Endothelial cell (in vitro differentiated cells): ENCODE results near the gene GOLGA6A. TPM values are rescaled to one million over a fixed set of nuclear protein-coding genes. Genes with fewer than 3 reads are reported as not detected.
"Not testable (repeated sequence)": the region's sequence is repeated elsewhere in the genome, so short reads cannot be mapped to it uniquely, and the experiment has no call there.

Experiments used
- DNase-seq: peaks from one replicate; pipeline ENCODE4 v3.0.0; 2021; ENCODE audit warnings: low spot score
- H3K27ac Mint-ChIP-seq: one replicate; pipeline ENCODE4 v1.8.0; 2021; ENCODE audit warnings: mixed read lengths, inconsistent platforms; ENCODE audit not compliant: unreplicated experiment
- H3K27me3 Mint-ChIP-seq: one replicate; pipeline ENCODE4 v1.8.0; 2021; ENCODE audit warnings: mild to moderate bottlenecking, moderate library complexity, mixed read lengths, inconsistent platforms; ENCODE audit not compliant: unreplicated experiment
- H3K36me3 Mint-ChIP-seq: one replicate; pipeline ENCODE4 v1.8.0; 2021; ENCODE audit warnings: mild to moderate bottlenecking, low read depth, mixed read lengths, inconsistent platforms; ENCODE audit not compliant: unreplicated experiment
- H3K4me1 Mint-ChIP-seq: one replicate; pipeline ENCODE4 v1.8.0; 2021; ENCODE audit warnings: mild to moderate bottlenecking, mixed read lengths, inconsistent platforms; ENCODE audit not compliant: unreplicated experiment
- H3K4me3 Mint-ChIP-seq: one replicate; pipeline ENCODE4 v1.8.0; 2021; ENCODE audit warnings: mild to moderate bottlenecking, mixed read lengths, inconsistent platforms; ENCODE audit not compliant: unreplicated experiment
- H3K9me3 Mint-ChIP-seq: one replicate; pipeline ENCODE4 v1.8.0; 2021; ENCODE audit warnings: mixed read lengths, inconsistent platforms; ENCODE audit not compliant: unreplicated experiment
- total RNA-seq: library from RNA; stranded (reverse); fragmentation: NEBNext Ultra II Directional; extraction: Animal tissue kit (Norgen Biotek cat#: 25700); gene quantifications from one replicate; pipeline ENCODE4 v1.2.1, GENCODE V29; 2021; ENCODE audit not compliant: unreplicated experiment
- TF ChIP-seq, protein P1 (sequence below): fragments of 200-600 bp; sonication (generic); IDR thresholded peaks from one replicate; pipeline ENCODE4 v1.5.0; 2021; ENCODE audit warnings: antibody characterized with exemption; ENCODE audit not compliant: unreplicated experiment

Gene GOLGA6A
- total RNA-seq, 1 donor from 2014 or later, result 0.85 TPM

GRCh38 chr15:74121039-74121438 lies 38.7 kb upstream of the GOLGA6A start:
- DNase-seq, result no peak
- Mint-ChIP-seq H3K27ac (peak overlapping the region; percentile 64), H3K9me3 (no peaks in the 10 kb centered on the region), H3K4me1 (peaks cover 29% of the 10 kb centered on the region), H3K27me3 (peaks cover 2% of the 10 kb centered on the region), H3K36me3 (no peaks in the 10 kb centered on the region), H3K4me3 (no peak overlapping the region)
- TF ChIP-seq, protein P1, sequence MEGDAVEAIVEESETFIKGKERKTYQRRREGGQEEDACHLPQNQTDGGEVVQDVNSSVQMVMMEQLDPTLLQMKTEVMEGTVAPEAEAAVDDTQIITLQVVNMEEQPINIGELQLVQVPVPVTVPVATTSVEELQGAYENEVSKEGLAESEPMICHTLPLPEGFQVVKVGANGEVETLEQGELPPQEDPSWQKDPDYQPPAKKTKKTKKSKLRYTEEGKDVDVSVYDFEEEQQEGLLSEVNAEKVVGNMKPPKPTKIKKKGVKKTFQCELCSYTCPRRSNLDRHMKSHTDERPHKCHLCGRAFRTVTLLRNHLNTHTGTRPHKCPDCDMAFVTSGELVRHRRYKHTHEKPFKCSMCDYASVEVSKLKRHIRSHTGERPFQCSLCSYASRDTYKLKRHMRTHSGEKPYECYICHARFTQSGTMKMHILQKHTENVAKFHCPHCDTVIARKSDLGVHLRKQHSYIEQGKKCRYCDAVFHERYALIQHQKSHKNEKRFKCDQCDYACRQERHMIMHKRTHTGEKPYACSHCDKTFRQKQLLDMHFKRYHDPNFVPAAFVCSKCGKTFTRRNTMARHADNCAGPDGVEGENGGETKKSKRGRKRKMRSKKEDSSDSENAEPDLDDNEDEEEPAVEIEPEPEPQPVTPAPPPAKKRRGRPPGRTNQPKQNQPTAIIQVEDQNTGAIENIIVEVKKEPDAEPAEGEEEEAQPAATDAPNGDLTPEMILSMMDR, result no peak

DNA sequence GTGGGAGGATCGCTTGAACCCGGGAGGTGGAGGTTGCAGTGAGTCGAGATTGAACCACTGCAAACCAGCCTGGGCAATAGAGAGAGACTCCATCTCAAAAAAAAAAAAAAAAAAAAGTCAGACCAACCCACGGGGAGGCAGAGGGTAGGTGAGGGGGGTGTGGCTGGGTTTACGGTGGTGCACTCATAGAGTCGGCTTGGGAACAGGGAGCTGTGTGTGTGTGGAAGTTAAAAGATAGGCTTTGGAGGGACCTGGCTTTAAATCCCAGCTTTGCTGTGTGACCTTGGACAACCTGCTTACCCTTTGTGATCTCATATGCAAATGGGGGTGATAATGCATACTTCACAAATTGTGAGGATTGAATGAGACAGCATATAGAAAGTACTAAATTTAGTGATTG lies 38.1 kb upstream of the GOLGA6A start:
- H3K36me3 Mint-ChIP-seq, result no peaks in the 10 kb centered on the region
- H3K27me3 Mint-ChIP-seq, result peaks cover 2% of the 10 kb centered on the region
- no peaks in the 10 kb centered on the region for H3K9me3 Mint-ChIP-seq
- no peak overlapping the region for H3K4me3 Mint-ChIP-seq
- TF ChIP-seq, protein P1, result no peak
- no peak overlapping the region for H3K27ac Mint-ChIP-seq
- H3K4me1 Mint-ChIP-seq, result peaks cover 29% of the 10 kb centered on the region
- no peak for DNase-seq

DNA sequence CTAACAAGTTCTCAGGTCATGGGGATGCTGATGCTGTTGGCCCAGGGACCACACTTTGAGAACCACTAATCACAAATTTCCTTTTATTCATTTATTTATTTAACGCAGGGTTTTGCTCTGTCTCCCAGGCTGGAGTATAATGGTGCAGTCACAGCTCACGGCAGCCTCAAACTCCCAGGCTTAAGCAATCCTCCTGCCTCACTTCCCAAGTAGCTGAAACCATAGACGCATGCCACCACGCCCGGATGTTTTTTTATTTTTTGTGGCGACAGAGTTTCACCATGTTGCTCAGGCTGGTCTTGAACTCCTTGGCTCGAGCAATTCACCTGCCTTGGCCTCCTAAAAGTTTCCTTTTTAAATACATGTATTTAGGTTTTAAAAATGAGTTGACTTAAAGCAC lies 27.4 kb upstream of the GOLGA6A start:
- Mint-ChIP-seq H3K27me3 (peaks cover 3% of the 10 kb centered on the region), H3K4me3 (no peak overlapping the region), H3K4me1 (no peaks in the 10 kb centered on the region), H3K36me3 (no peaks in the 10 kb centered on the region), H3K27ac (no peak overlapping the region), H3K9me3 (no peaks in the 10 kb centered on the region)
- TF ChIP-seq, protein P1, result no peak
- no peak for DNase-seq

DNA sequence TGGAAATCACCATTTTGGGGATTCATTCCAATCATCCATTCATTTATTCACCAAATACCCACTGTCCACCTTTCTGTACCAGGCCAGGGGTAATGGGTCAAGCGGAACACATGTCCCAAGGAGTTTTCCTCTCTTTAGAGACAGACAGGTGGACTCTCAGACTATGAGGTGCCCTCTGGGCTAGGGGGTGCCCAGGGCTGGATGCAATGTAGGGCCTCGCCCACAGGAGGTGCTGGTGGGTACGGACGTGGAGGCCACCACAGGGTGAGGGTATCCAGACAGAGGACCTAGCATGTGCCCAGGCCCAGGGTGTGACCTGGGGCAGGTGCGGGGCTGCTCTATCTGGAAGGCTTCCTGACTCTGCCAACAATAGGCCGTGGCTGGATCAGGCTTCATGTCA lies 26.3 kb upstream of the GOLGA6A start:
- not testable (repeated sequence) for H3K4me3 Mint-ChIP-seq, H3K27ac Mint-ChIP-seq, H3K9me3 Mint-ChIP-seq, H3K27me3 Mint-ChIP-seq, H3K4me1 Mint-ChIP-seq, H3K36me3 Mint-ChIP-seq, DNase-seq

DNA sequence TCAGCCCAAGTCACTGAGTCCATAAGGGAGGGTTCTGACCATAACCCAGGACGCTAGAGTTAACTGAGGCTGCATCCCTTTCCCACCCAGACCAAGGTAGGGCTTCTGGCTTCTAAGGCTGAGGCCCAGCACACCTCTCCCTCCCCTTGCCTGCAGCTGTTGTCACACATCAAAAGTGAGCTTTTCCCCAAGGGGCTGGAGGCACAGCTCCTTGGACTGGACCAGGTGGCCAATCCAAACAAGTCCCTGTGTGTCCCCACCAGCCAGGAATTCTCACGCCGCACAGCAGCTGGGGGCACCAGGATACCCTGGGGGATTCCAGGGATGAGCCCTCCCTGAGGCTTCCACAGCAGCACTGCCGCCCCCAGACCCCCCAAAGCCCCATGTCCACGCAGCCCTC lies 25.8 kb upstream of the GOLGA6A start:
- Mint-ChIP-seq H3K36me3 (no peaks in the 10 kb centered on the region), H3K4me3 (no peak overlapping the region), H3K4me1 (no peaks in the 10 kb centered on the region), H3K27me3 (no peaks in the 10 kb centered on the region), H3K9me3 (no peaks in the 10 kb centered on the region), H3K27ac (no peak overlapping the region)
- no peak for DNase-seq
- TF ChIP-seq, protein P1, result no peak

DNA sequence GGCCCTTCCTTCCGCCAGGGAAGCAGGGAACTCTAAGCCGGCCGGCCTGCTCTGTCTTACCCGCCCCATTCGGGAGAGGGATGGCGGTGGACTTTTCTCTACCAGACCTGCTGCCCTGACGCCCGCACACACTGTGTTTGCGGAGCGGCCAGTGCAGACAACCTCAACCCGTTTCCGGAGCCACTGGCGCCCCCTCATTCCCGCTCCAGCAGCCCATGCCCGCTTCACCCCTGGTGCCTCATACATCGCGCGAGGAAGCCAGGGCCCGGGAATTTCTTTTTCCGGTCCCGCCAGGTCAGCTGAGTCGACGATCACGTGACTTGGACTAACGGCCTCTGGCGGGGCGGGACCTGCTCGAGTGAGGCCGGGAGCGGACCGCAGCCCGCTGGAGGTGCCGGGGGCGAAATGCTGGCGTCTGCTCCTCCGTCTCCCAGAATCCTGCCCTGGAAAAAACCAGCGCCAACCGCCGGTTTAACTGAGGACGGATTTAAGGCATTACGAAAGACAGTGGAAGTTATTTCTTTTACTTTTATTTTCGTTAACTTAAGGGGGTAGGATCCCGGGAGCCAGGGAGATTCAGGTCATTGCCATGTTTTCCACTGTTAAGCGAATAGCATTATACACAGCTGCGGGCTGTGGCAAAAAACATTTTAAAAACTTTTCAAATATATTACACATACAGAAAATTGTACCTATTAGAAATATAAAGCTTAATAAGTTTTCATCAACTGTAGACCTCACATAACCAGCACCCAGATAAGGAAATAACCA lies 17.8 kb upstream of the GOLGA6A start:
- H3K9me3 Mint-ChIP-seq, H3K4me1 Mint-ChIP-seq, H3K36me3 Mint-ChIP-seq, H3K27me3 Mint-ChIP-seq: not testable (repeated sequence)
- peak; percentile 95 for DNase-seq
- Mint-ChIP-seq H3K4me3 (peak overlapping the region; percentile 90), H3K27ac (peak overlapping the region; percentile 95)

GRCh38 chr15:74096753-74097474 lies 14.6 kb upstream of the GOLGA6A start:
- not testable (repeated sequence) for H3K4me1 Mint-ChIP-seq, H3K4me3 Mint-ChIP-seq, DNase-seq, H3K27me3 Mint-ChIP-seq, H3K27ac Mint-ChIP-seq, H3K9me3 Mint-ChIP-seq, H3K36me3 Mint-ChIP-seq

- DNase-seq, H3K9me3 Mint-ChIP-seq, H3K4me3 Mint-ChIP-seq, H3K36me3 Mint-ChIP-seq, H3K27ac Mint-ChIP-seq, H3K27me3 Mint-ChIP-seq, H3K4me1 Mint-ChIP-seq: not testable (repeated sequence)
Observed at GRCh38 chr15:74095610-74096009, 13.3 kb upstream of the GOLGA6A start.
